ENCODE data around the gene ZNF609. TPM values are rescaled to one million over a fixed set of nuclear protein-coding genes. Genes with fewer than 3 reads are reported as not detected.
"Not testable (repeated sequence)": the region's sequence is repeated elsewhere in the genome, so short reads cannot be mapped to it uniquely, and the experiment has no call there.

Gene ZNF609
- total RNA-seq, 1 donor from 2014 or later = 28.6 TPM

GRCh38 chr15:64636556-64636955, 176.2 kb downstream of the ZNF609 start:
- Mint-ChIP-seq H3K27me3 (no peaks in the 10 kb centered on the region), H3K4me1 (peaks cover 39% of the 10 kb centered on the region), H3K27ac (no peak overlapping the region), H3K9me3 (peaks cover 6% of the 10 kb centered on the region), H3K4me3 (no peak overlapping the region), H3K36me3 (ENCODE audit: low read depth) (peaks cover 19% of the 10 kb centered on the region)
- DNase-seq (no peak), ATAC-seq (ENCODE audit: low read depth) (no peak)
- TF ChIP-seq CTCF (IDR thresholded peaks at IDR 0.05) = no peak
- intact Hi-C loops (cut with micrococcal nuclease) = loop anchor here (5.0 kb wide), 1 partner anchor 39 kb away; no protein-coding TSS in a partner anchor
- ChIA-PET POLR2A (interaction anchor here (0.5 kb wide), 1 partner anchor 8 kb away, joined by 7 read pairs; no protein-coding TSS in a partner anchor), CTCF (interaction anchor here (1.1 kb wide), 1 partner anchor 15 kb away, joined by 5 read pairs; no protein-coding TSS in a partner anchor)

GRCh38 chr15:64637412-64637811, 177.0 kb downstream of the ZNF609 start:
- Mint-ChIP-seq H3K9me3 (peaks cover 6% of the 10 kb centered on the region), H3K4me3 (no peak overlapping the region), H3K27me3 (no peaks in the 10 kb centered on the region), H3K36me3 (ENCODE audit: low read depth) (peaks cover 19% of the 10 kb centered on the region), H3K4me1 (peaks cover 39% of the 10 kb centered on the region), H3K27ac (no peak overlapping the region)
- no peak for ATAC-seq (ENCODE audit: low read depth)
- POLR2A ChIA-PET = no interaction called here
- intact Hi-C loops (cut with micrococcal nuclease) = loop anchor here (5.0 kb wide), 1 partner anchor 40 kb away; no protein-coding TSS in a partner anchor
- no peak for DNase-seq
- CTCF ChIA-PET = no interaction called here
- no peak for TF ChIP-seq CTCF (IDR thresholded peaks at IDR 0.05)

- CTCF ChIA-PET = not testable (repeated sequence)
Measured at GRCh38 chr15:64639744-64640143, 179.4 kb downstream of the ZNF609 start.

GRCh38 chr15:64640146-64640871, 179.9 kb downstream of the ZNF609 start:
- TF ChIP-seq CTCF (IDR thresholded peaks at IDR 0.05) = no peak
- Mint-ChIP-seq H3K4me3 (no peak overlapping the region), H3K27ac (no peak overlapping the region), H3K4me1 (peaks cover 18% of the 10 kb centered on the region), H3K9me3 (peaks cover 6% of the 10 kb centered on the region), H3K27me3 (no peaks in the 10 kb centered on the region), H3K36me3 (ENCODE audit: low read depth) (peaks cover 19% of the 10 kb centered on the region)
- intact Hi-C loops (cut with micrococcal nuclease) = no loop called here
- ATAC-seq (ENCODE audit: low read depth) = no peak
- ChIA-PET POLR2A (interaction anchor here (0.6 kb wide), 1 partner anchor 191 kb away, joined by 4 read pairs; no protein-coding TSS in a partner anchor), CTCF (no interaction called here)
- no peak for DNase-seq

More at GRCh38 chr15:64639744-64640143, 179.4 kb downstream of the ZNF609 start:
- Mint-ChIP-seq H3K36me3 (ENCODE audit: low read depth) (peaks cover 19% of the 10 kb centered on the region), H3K4me1 (peaks cover 24% of the 10 kb centered on the region)
- H3K9me3 Mint-ChIP-seq; H3K27me3 Mint-ChIP-seq; DNase-seq; H3K4me3 Mint-ChIP-seq; POLR2A ChIA-PET; ATAC-seq (ENCODE audit: low read depth); H3K27ac Mint-ChIP-seq: not testable (repeated sequence)
- intact Hi-C loops (cut with micrococcal nuclease) = loop anchor here (5.0 kb wide), 1 partner anchor 42 kb away; no protein-coding TSS in a partner anchor

- Mint-ChIP-seq H3K36me3 (ENCODE audit: low read depth) (peaks cover 7% of the 10 kb centered on the region), H3K27ac (no peak overlapping the region), H3K4me3 (no peak overlapping the region), H3K27me3 (no peaks in the 10 kb centered on the region), H3K4me1 (peaks cover 16% of the 10 kb centered on the region), H3K9me3 (no peaks in the 10 kb centered on the region)
- intact Hi-C loops (cut with micrococcal nuclease) = no loop called here
- ATAC-seq (ENCODE audit: low read depth) (no peak), DNase-seq (no peak)
- CTCF ChIA-PET = interaction anchor here (0.7 to 1.4 kb wide), 2 partner anchors 9 to 32 kb away, joined by 4 to 6 read pairs; no protein-coding TSS in a partner anchor
- TF ChIP-seq CTCF (IDR thresholded peaks at IDR 0.05) = no peak
- POLR2A ChIA-PET = interaction anchor here (0.6 kb wide), 1 partner anchor 240 kb away, joined by 3 read pairs; no protein-coding TSS in a partner anchor
Measured at GRCh38 chr15:64642875-64643274, 182.5 kb downstream of the ZNF609 start.
